GM18861 (cell line): Measurements from ENCODE around the gene PTHLH.

Experiments
- ATAC-seq: cut with Tn5 transposase; IDR thresholded peaks from one replicate; pipeline ENCODE4 v1.9.1; 2021; ENCODE audit not compliant: unreplicated experiment

PTHLH gene

GRCh38 chr12:27940756-27941402, 31.7 kb downstream of the PTHLH start:
- peak; percentile 95 for ATAC-seq

- no peak for ATAC-seq
Observed at GRCh38 chr12:27940245-27940644, 32.3 kb downstream of the PTHLH start.

GRCh38 chr12:27937768-27938167, 34.8 kb downstream of the PTHLH start:
- ATAC-seq = no peak

GRCh38 chr12:27936196-27936595, 36.3 kb downstream of the PTHLH start:
- no peak for ATAC-seq

GRCh38 chr12:27934276-27934675, 38.3 kb downstream of the PTHLH start:
- no peak for ATAC-seq

- no peak for ATAC-seq
Observed at GRCh38 chr12:27931390-27931789, 41.1 kb downstream of the PTHLH start.

- no peak for ATAC-seq
Observed at GRCh38 chr12:27927347-27927746, 45.2 kb downstream of the PTHLH start.

GRCh38 chr12:27924350-27925135, 48.0 kb downstream of the PTHLH start:
- no peak for ATAC-seq

- no peak for ATAC-seq
Observed at GRCh38 chr12:27922531-27923139, 49.9 kb downstream of the PTHLH start.

GRCh38 chr12:27919671-27920235, 52.8 kb downstream of the PTHLH start:
- ATAC-seq = no peak

- no peak for ATAC-seq
Observed at GRCh38 chr12:27915536-27915935, 57.0 kb downstream of the PTHLH start.

- no peak for ATAC-seq
Observed at GRCh38 chr12:27915021-27915420, 57.5 kb downstream of the PTHLH start.

- ATAC-seq = no peak
Observed at GRCh38 chr12:27913999-27914614, 58.4 kb downstream of the PTHLH start.

- no peak for ATAC-seq
Observed at GRCh38 chr12:27911397-27911796, 61.1 kb downstream of the PTHLH start.
